HG03139 (cell line): ENCODE results near the gene C2orf15.
"Not testable (repeated sequence)": the region's sequence is repeated elsewhere in the genome, so short reads cannot be mapped to it uniquely, and the experiment has no call there.

ENCODE experiments used
- ATAC-seq: cut with Tn5 transposase; IDR thresholded peaks from one replicate; pipeline ENCODE4 v1.9.1; 2021; ENCODE audit not compliant: unreplicated experiment

The C2orf15 gene, protein sequence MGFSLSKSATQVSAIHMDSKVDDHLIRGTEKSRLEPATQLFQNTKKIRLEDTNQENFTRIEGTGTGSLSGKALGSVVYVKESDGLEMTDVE

GRCh38 chr2:99141110-99142108 is at the start of gene C2orf15:
C2orf15 (plus strand) TSS chr2:99141707; CDS start chr2:99150559, 8,852 bp downstream.
- ATAC-seq, result peak; percentile 89

GRCh38 chr2:99096728-99097127 is 44.8 kb upstream of the C2orf15 start:
- no peak for ATAC-seq

GRCh38 chr2:99101697-99102096 is 39.8 kb upstream of the C2orf15 start:
- ATAC-seq, result no peak

DNA sequence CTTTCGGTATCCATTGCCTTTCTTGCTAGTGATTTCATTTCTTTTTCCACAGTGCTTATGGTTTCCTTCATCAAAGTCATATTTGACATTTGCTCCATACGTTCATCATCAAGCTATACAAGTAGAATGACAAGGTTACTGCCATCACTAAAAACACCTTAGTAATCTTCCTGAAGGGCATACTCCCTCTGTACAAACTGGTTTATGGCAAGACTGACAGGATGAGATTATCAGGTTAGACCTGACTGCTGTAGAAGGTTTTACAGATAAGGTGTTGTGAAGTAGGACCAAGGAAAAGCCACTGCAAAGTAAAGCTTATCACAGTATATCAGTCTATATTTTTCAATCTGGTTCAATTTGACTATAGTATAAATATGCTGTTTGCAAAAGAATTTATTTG is 37.5 kb upstream of the C2orf15 start:
- no peak for ATAC-seq

- ATAC-seq, result no peak
Observed at GRCh38 chr2:99106913-99107312, 34.6 kb upstream of the C2orf15 start.

GRCh38 chr2:99111236-99111635 is 30.3 kb upstream of the C2orf15 start:
- ATAC-seq, result no peak

GRCh38 chr2:99111945-99112344 is 29.6 kb upstream of the C2orf15 start:
- ATAC-seq, result no peak

DNA sequence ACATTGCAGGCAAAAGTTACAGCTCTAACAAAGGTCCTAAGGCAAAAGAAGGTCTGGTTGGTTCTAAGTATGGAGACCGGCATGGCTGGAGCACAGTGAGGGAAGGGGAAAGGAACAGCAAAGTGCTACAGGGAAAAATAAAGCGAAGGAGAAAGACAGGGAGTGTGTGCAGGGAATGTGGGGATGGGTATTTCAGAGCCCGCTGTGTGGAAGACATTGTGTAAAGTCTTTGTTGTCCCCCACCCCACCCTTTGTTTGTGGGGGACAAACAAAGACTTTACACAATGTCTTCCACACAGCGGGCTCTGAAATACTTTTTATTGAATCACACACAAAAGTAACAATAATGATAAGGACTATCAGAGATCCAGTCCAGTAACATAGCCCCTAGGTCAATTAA is 28.9 kb upstream of the C2orf15 start:
- ATAC-seq, result no peak

DNA sequence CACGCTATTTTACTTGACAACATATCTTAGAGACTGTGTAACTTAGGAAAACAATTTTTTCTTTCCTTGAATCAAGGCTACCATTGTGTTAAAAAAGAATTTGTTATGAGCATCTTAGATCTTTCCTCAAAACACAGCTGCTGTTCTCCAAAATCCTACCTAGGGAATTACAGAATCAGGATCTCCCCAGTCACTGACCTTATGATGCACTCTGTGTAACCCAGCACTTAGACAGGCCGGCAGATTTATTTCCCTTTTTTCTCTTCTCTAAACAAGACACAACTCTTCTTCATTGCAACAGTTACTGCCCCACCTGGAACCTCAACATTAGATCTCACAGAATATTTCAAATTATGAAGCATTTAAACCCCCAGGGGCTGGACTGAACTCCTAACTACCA is 13.5 kb upstream of the C2orf15 start:
- no peak for ATAC-seq

GRCh38 chr2:99135044-99135556 is 6.4 kb upstream of the C2orf15 start:
- not testable (repeated sequence) for ATAC-seq

- ATAC-seq, result no peak
Observed at GRCh38 chr2:99139003-99139402, 2.5 kb upstream of the C2orf15 start.

DNA sequence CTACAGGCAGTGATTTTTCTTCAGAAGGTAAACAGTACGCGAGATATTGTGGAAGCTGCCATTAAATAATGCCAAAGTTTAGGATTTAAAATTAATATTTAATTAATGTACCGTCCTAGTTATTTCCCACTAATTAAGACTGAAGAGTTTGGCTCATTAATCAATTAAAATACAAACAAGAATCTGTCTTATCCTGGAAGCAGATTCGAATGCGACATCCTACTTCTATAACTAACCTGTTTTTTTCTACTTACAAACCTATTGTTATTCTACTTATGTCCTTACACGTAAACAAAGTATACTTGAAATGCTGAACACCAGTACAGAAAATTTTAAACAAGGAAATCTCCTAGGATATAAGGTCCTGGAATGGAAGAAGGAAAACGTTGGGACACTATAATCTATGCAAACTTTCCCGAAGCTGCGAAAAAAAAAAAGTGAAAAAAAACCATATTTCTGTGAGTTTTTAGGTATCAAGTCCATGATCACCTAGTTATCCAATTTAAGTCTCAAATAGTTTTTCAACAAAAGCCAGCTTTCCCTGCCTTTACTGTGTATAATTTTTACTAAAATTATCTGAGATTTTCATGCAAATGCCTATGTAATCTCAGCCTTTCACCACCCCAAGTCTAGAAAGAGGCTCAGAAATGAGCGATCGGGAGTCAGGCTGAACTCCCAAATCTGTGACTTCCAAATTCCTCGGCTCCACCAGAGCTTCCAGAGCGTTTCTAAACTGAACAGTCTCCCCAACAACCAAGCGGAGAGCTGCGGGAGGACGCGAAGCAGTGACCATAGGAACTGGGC is 1.2 kb upstream of the C2orf15 start:
- no peak for ATAC-seq

DNA sequence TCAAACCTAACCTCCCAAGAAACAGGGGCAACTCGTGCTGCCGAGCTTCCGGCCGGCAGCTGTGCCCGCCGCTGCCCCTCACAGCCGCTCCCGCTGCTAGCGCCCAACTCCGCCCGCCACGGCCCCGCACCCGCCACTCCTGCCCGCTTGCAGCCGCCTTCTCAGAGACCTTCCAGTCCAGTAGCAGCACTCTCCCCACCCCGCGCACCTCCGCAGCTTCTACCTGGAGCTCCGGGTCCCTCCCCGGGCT is 722 bp upstream of the C2orf15 start:
- ATAC-seq, result peak; percentile 24

DNA sequence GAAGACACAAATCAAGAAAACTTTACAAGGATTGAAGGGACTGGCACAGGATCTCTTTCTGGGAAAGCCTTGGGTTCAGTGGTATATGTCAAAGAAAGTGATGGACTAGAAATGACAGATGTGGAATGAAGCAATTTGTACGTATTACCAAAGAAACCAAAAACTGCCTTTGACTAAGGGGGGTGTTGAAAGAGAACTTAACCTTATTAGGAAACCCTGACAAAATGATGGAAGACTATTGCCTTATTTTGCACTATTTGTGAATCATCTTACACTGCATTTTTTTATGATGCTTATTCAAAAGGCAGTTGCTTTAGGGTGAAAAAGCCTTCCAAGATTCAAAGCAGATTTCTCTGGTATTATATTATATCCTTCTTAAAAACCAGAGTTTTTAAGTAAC is 9.2 kb downstream of the C2orf15 start:
- no peak for ATAC-seq

- ATAC-seq, result no peak
Observed at GRCh38 chr2:99152199-99152895, 10.8 kb downstream of the C2orf15 start.

DNA sequence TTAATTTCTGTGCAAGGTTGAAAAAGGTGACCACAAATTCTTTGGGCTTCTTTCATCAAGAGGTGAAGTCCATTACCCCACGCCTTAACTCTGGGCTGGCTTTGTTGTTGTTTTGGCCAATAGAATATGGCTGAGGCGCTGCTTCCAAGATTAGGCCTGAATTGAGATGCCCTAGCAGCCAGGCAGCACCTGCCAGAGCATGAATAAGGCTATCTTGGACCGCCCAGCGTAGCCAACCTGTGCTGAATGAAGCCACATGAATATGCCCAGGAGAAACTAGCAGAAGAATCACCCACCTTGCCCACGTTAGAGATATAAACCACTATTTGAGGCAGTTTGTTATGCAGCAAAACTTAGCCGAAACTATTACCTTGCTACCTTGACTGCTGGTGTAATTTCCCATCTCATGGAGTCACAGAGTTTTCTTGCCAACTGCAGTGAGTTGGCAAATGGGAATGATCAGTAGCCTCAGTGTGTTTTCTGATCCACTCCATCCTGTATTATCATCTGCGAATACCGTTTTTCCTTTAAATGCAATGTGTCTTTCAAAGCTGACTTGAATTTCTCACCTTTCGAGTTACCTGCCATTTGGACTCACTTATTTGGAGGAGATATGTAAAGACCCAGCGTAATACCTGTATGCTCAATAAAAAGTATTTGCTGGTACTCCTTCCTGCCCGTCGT is 12.6 kb downstream of the C2orf15 start:
- no peak for ATAC-seq

- peak; percentile 96 for ATAC-seq
Observed at GRCh38 chr2:99154643-99155536, 13.4 kb downstream of the C2orf15 start, which contains the start of the genes LIPT1 and TSGA10. LIPT1 (plus strand) TSS chr2:99154967; CDS start chr2:99161958, 6,991 bp downstream. TSGA10 (minus strand) TSS chr2:99154942; CDS start chr2:99109439, 45,503 bp downstream.

DNA sequence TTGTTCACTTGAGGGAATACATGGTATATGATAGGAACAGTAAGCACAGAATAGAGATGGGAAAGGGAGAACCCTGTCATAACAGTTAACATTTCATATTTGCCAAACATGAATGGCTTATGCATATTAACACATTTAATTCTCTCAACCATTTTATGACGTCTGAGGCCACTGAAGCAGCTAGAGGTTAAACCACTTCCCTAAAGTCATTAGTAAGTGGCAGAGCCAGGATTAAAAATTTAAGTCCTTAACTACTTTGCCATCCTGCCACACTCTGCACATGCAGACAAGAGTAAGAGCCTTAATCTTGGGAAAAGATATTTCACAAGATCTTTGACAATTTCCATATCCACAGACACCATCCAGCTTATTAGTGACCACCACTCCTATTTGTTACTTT is 15.4 kb downstream of the C2orf15 start:
- no peak for ATAC-seq

- ATAC-seq, result no peak
Observed at GRCh38 chr2:99158599-99158998, 17.1 kb downstream of the C2orf15 start.
